Measurements from ENCODE around the gene PECR. TPM values are rescaled to one million over a fixed set of nuclear protein-coding genes. Genes with fewer than 3 reads are reported as not detected.

The PECR gene
- total RNA-seq, 1 experiment from 2014 or later: 12.1 TPM

- no peaks in the 10 kb centered on the region for H3K27me3 ChIP-seq (ENCODE audit: control insufficient read depth, insufficient read depth, low read length)
- DNase-seq: no peak
- no peak overlapping the region; the same call in 1 of the 2 replicates for H3K4me3 ChIP-seq (ENCODE audit: insufficient read depth, low read depth, low read length)
- H3K36me3 ChIP-seq (replicated peaks; ENCODE audit: control insufficient read depth, insufficient read depth, low read length): peaks cover 35% of the 10 kb centered on the region
Measured at GRCh38 chr2:216110620-216111019, 29.0 kb upstream of the PECR start.

GRCh38 chr2:216109962-216110614 is 28.5 kb upstream of the PECR start:
- Histone ChIP-seq H3K4me3 (ENCODE audit: insufficient read depth, low read depth, low read length) (peak overlapping the region; percentile 100), H3K36me3 (replicated peaks; ENCODE audit: control insufficient read depth, insufficient read depth, low read length) (peaks cover 35% of the 10 kb centered on the region), H3K27me3 (ENCODE audit: control insufficient read depth, insufficient read depth, low read length) (no peaks in the 10 kb centered on the region)
- DNase-seq: no peak

GRCh38 chr2:216108967-216109921 is 27.6 kb upstream of the PECR start, which contains the start of gene XRCC5:
TSS of gene XRCC5 (plus strand) at chr2:216109348. CDS start at chr2:216109437, 89 bp downstream.
- Histone ChIP-seq H3K36me3 (replicated peaks; ENCODE audit: control insufficient read depth, insufficient read depth, low read length) (peaks cover 35% of the 10 kb centered on the region), H3K27me3 (ENCODE audit: control insufficient read depth, insufficient read depth, low read length) (no peaks in the 10 kb centered on the region), H3K4me3 (ENCODE audit: insufficient read depth, low read depth, low read length) (peak within 1 kb of the TSS; percentile 100)
- DNase-seq: peak; percentile 90

GRCh38 chr2:216108310-216108966 is 26.8 kb upstream of the PECR start:
- Histone ChIP-seq H3K27me3 (ENCODE audit: control insufficient read depth, insufficient read depth, low read length) (no peaks in the 10 kb centered on the region), H3K36me3 (replicated peaks; ENCODE audit: control insufficient read depth, insufficient read depth, low read length) (peaks cover 29% of the 10 kb centered on the region), H3K4me3 (ENCODE audit: insufficient read depth, low read depth, low read length) (peak overlapping the region; percentile 32)
- peak; percentile 50 for DNase-seq

GRCh38 chr2:216107760-216108159 is 26.2 kb upstream of the PECR start:
- DNase-seq: peak; percentile 58
- Histone ChIP-seq H3K36me3 (replicated peaks; ENCODE audit: control insufficient read depth, insufficient read depth, low read length) (peaks cover 22% of the 10 kb centered on the region), H3K4me3 (ENCODE audit: insufficient read depth, low read depth, low read length) (no peak overlapping the region), H3K27me3 (ENCODE audit: control insufficient read depth, insufficient read depth, low read length) (no peaks in the 10 kb centered on the region)

GRCh38 chr2:216107320-216107719 is 25.7 kb upstream of the PECR start:
- H3K36me3 ChIP-seq (replicated peaks; ENCODE audit: control insufficient read depth, insufficient read depth, low read length): peaks cover 18% of the 10 kb centered on the region
- DNase-seq: no peak
- H3K27me3 ChIP-seq (ENCODE audit: control insufficient read depth, insufficient read depth, low read length): no peaks in the 10 kb centered on the region
- no peak overlapping the region for H3K4me3 ChIP-seq (ENCODE audit: insufficient read depth, low read depth, low read length)

GRCh38 chr2:216104691-216105090 is 23.1 kb upstream of the PECR start:
- Histone ChIP-seq H3K27me3 (ENCODE audit: control insufficient read depth, insufficient read depth, low read length) (no peaks in the 10 kb centered on the region), H3K36me3 (replicated peaks; ENCODE audit: control insufficient read depth, insufficient read depth, low read length) (no peaks in the 10 kb centered on the region), H3K4me3 (ENCODE audit: insufficient read depth, low read depth, low read length) (no peak overlapping the region)
- no peak for DNase-seq

- no peak for DNase-seq
- Histone ChIP-seq H3K27me3 (ENCODE audit: control insufficient read depth, insufficient read depth, low read length) (no peaks in the 10 kb centered on the region), H3K4me3 (ENCODE audit: insufficient read depth, low read depth, low read length) (no peak overlapping the region), H3K36me3 (replicated peaks; ENCODE audit: control insufficient read depth, insufficient read depth, low read length) (no peaks in the 10 kb centered on the region)
Measured at GRCh38 chr2:216103213-216103612, 21.6 kb upstream of the PECR start.

- Histone ChIP-seq H3K27me3 (ENCODE audit: control insufficient read depth, insufficient read depth, low read length) (no peaks in the 10 kb centered on the region), H3K36me3 (replicated peaks; ENCODE audit: control insufficient read depth, insufficient read depth, low read length) (no peaks in the 10 kb centered on the region), H3K4me3 (ENCODE audit: insufficient read depth, low read depth, low read length) (no peak overlapping the region)
- no peak for DNase-seq
Measured at GRCh38 chr2:216101109-216101508, 19.5 kb upstream of the PECR start.

- no peaks in the 10 kb centered on the region for H3K36me3 ChIP-seq (replicated peaks; ENCODE audit: control insufficient read depth, insufficient read depth, low read length)
Measured at GRCh38 chr2:216098421-216099334, 17.1 kb upstream of the PECR start.

GRCh38 chr2:216094701-216095100 is 13.1 kb upstream of the PECR start:
- Histone ChIP-seq H3K4me3 (ENCODE audit: insufficient read depth, low read depth, low read length) (no peak overlapping the region), H3K27me3 (ENCODE audit: control insufficient read depth, insufficient read depth, low read length) (no peaks in the 10 kb centered on the region), H3K36me3 (replicated peaks; ENCODE audit: control insufficient read depth, insufficient read depth, low read length) (no peaks in the 10 kb centered on the region)
- no peak for DNase-seq

More at GRCh38 chr2:216098421-216099334, 17.1 kb upstream of the PECR start:
- Histone ChIP-seq H3K27me3 (ENCODE audit: control insufficient read depth, insufficient read depth, low read length) (no peaks in the 10 kb centered on the region), H3K4me3 (ENCODE audit: insufficient read depth, low read depth, low read length) (no peak overlapping the region)
- DNase-seq: no peak

- H3K4me3 ChIP-seq (ENCODE audit: insufficient read depth, low read depth, low read length): no peak overlapping the region
- H3K27me3 ChIP-seq (ENCODE audit: control insufficient read depth, insufficient read depth, low read length): no peaks in the 10 kb centered on the region
- no peaks in the 10 kb centered on the region for H3K36me3 ChIP-seq (replicated peaks; ENCODE audit: control insufficient read depth, insufficient read depth, low read length)
- DNase-seq: no peak
Measured at GRCh38 chr2:216092646-216093045, 11.0 kb upstream of the PECR start.

GRCh38 chr2:216090369-216090786 is 8.8 kb upstream of the PECR start:
- Histone ChIP-seq H3K4me3 (ENCODE audit: insufficient read depth, low read depth, low read length) (no peak overlapping the region), H3K27me3 (ENCODE audit: control insufficient read depth, insufficient read depth, low read length) (no peaks in the 10 kb centered on the region), H3K36me3 (replicated peaks; ENCODE audit: control insufficient read depth, insufficient read depth, low read length) (no peaks in the 10 kb centered on the region)
- no peak for DNase-seq
